ENCODE results near the gene LITAF.

- TF ChIP-seq POLR2A (IDR thresholded peaks at IDR 0.05; ENCODE audit: low read length) (no peak), GATA1 (IDR thresholded peaks at IDR 0.05; ENCODE audit: low read depth, low read length) (no peak)
Measured at GRCh38 chr16:11515540-11516430, 70.9 kb downstream of the LITAF start.
